ENCODE measurements around the gene FOXF1.

DNA sequence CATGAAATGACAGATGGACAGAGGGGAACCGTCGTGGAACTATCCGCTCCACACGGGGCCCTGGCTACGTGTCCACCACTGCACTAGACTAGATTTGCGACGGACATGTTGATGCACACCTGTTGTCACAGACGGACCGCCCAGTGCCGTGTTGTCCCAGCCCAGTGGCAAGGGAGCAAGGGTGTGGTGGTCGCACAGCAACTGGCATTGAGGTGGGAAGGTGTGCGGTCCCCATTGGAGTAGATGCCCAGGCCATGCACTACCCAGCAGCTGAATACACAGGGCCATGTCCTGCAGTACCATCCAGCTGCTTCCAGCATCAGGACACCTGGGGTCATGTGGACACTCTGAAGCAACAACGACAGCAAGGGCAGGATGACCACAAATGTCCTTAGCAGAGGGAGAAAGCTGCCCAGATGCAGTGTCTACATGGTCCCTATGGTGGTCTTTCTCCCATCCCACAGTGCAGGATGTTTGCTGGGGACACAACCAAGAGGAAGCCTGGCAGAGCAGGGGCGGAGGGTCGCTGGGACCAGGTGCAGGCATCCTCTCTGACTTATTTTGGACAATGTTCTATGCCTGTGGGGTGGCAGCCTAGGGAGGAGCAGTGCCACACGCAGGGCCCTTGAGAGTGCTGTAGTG is 8.8 kb downstream of the FOXF1 start:
- no peak for TF ChIP-seq CTCF (IDR thresholded peaks at IDR 0.05)
- no peak for TF ChIP-seq POLR2A (IDR thresholded peaks at IDR 0.05)

Data from heart left ventricle (tissue), 13 donors.